ENCODE measurements around the gene TRIM59. TPM values are rescaled to one million over a fixed set of nuclear protein-coding genes. Genes with fewer than 3 reads are reported as not detected.
"Not testable (repeated sequence)": the region's sequence is repeated elsewhere in the genome, so short reads cannot be mapped to it uniquely, and the experiment has no call there.

TRIM59 gene
- total RNA-seq, 2 donors from 2014 or later = 32.7 to 33.1 TPM

- H3K27ac ChIP-seq (ENCODE audit: low read depth, low read length) = no peak overlapping the region
- peaks cover 18% of the 10 kb centered on the region for H3K4me1 Mint-ChIP-seq
- H3K27me3 Mint-ChIP-seq (ENCODE audit: insufficient read depth) = peaks cover 70% of the 10 kb centered on the region
- H3K4me1 ChIP-seq (ENCODE audit: control insufficient read depth, insufficient read depth, low read length) = peaks cover 9% of the 10 kb centered on the region
- H3K9me3 ChIP-seq (ENCODE audit: control insufficient read depth, low read length) = peaks cover 9% of the 10 kb centered on the region
- H3K27ac Mint-ChIP-seq = no peak overlapping the region
- H3K27me3 ChIP-seq (ENCODE audit: control insufficient read depth, insufficient read depth, low read length, poor library complexity, severe bottlenecking) = peaks cover 59% of the 10 kb centered on the region
- TF ChIP-seq CTCF (conservative IDR thresholded peaks at IDR 0.05) = no peak
- H3K4me3 ChIP-seq (ENCODE audit: low read length) = no peak overlapping the region
- H3K36me3 Mint-ChIP-seq (ENCODE audit: low read depth) = no peaks in the 10 kb centered on the region
- H3K9me3 Mint-ChIP-seq = peaks cover 12% of the 10 kb centered on the region
- H3K9ac ChIP-seq (ENCODE audit: extremely low read depth, low read length, poor library complexity, severe bottlenecking) = no peak overlapping the region
- no peak for DNase-seq
- no peak overlapping the region for H3K4me3 Mint-ChIP-seq
- WGBS, 2 experiments (ENCODE audit: insufficient coverage in 1 of 2, insufficient read length in 1 of 2) = 54 to 79% methylated on average over 3 of the region's 3 CpGs
- no peaks in the 10 kb centered on the region for H3K36me3 ChIP-seq (ENCODE audit: control insufficient read depth, insufficient read depth, low read length)
Observed at GRCh38 chr3:160455846-160456245, 6.3 kb upstream of the TRIM59 start.

DNA sequence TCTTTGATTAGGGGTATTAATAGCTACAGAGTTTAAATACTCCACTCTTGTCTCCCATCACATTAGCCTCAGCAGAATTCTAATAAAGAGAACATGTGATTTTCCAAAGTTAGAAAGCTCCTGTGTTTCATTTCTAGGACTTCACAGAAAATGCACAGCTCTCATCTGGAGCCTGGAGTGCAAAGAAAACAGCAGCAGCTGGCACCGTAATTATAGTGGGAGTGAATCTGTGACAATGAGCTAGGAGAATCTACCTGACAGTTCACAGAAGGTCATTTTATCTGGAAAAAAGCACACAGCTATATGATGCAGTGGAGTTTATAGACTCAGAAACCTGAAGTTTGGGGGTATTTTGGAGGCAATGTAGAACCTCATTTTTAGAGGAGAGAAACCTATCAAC, 5.4 kb upstream of the TRIM59 start:
- Histone ChIP-seq H3K9me3 (ENCODE audit: control insufficient read depth, low read length) (peaks cover 6% of the 10 kb centered on the region), H3K27me3 (ENCODE audit: control insufficient read depth, insufficient read depth, low read length, poor library complexity, severe bottlenecking) (peaks cover 65% of the 10 kb centered on the region), H3K4me3 (ENCODE audit: low read length) (no peak overlapping the region), H3K36me3 (ENCODE audit: control insufficient read depth, insufficient read depth, low read length) (no peaks in the 10 kb centered on the region), H3K4me1 (ENCODE audit: control insufficient read depth, insufficient read depth, low read length) (peaks cover 9% of the 10 kb centered on the region), H3K9ac (ENCODE audit: extremely low read depth, low read length, poor library complexity, severe bottlenecking) (no peak overlapping the region), H3K27ac (ENCODE audit: low read depth, low read length) (no peak overlapping the region)
- peaks cover 13% of the 10 kb centered on the region for H3K9me3 Mint-ChIP-seq
- no peak for DNase-seq
- no peak overlapping the region for H3K4me3 Mint-ChIP-seq
- WGBS, 2 experiments (ENCODE audit: insufficient coverage in 1 of 2, insufficient read length in 1 of 2) = 89 to 98% methylated on average over 1 of the region's 1 CpG
- TF ChIP-seq CTCF (conservative IDR thresholded peaks at IDR 0.05) = no peak
- H3K27me3 Mint-ChIP-seq (ENCODE audit: insufficient read depth) = peaks cover 76% of the 10 kb centered on the region
- H3K27ac Mint-ChIP-seq = no peak overlapping the region
- H3K4me1 Mint-ChIP-seq = peaks cover 18% of the 10 kb centered on the region
- no peaks in the 10 kb centered on the region for H3K36me3 Mint-ChIP-seq (ENCODE audit: low read depth)

DNA sequence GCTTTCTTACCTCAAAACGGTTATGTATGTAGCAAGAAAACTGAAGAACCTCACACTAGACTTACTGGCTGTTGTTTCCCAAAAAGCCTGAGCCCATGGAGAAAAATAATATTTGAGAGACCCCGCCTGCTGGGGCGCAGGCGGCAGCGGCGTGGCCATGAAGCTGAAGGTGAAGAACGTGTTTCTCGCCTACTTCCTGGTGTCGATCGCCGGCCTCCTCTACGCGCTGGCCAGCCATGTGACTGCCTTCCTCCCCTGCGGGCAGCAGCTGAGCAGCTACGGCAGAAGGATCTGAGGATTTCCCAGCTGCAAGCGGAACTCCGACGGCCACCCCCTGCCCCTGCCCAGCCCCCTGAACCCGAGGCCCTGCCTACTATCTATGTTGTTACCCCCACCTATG, 2.7 kb upstream of the TRIM59 start:
- not testable (repeated sequence) for H3K9me3 Mint-ChIP-seq

DNA sequence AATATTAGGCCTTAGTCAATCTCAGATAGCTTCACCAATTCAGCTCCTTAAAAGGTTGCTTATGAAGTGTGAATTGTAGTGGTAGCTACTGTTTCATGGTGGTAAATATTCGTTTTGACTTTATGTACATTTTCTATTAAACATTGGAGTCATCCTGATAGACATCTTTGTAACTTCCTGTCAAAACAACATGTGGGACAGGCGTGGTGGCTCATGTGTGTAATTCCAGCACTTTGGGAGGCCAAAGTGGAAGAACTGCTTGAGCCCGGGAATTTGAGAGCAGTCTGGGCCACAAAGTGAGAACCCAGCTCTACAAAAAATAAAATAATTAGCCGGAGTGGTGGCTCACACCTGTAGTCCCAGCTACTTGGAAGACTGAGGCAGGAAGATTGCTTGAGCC, 2.0 kb upstream of the TRIM59 start:
- no peak overlapping the region for H3K4me3 ChIP-seq (ENCODE audit: low read length)
- WGBS, 2 experiments (ENCODE audit: insufficient coverage in 1 of 2, insufficient read length in 1 of 2) = 90 to 94% methylated on average over 2 to 4 of the region's 4 CpGs
- H3K36me3 ChIP-seq (ENCODE audit: control insufficient read depth, insufficient read depth, low read length) = peaks cover 11% of the 10 kb centered on the region
- no peaks in the 10 kb centered on the region for H3K4me1 ChIP-seq (ENCODE audit: control insufficient read depth, insufficient read depth, low read length)
- peaks cover 32% of the 10 kb centered on the region for H3K27me3 ChIP-seq (ENCODE audit: control insufficient read depth, insufficient read depth, low read length, poor library complexity, severe bottlenecking)
- peaks cover 52% of the 10 kb centered on the region for H3K27me3 Mint-ChIP-seq (ENCODE audit: insufficient read depth)
- H3K36me3 Mint-ChIP-seq (ENCODE audit: low read depth) = peaks cover 4% of the 10 kb centered on the region
- no peaks in the 10 kb centered on the region for H3K9me3 ChIP-seq (ENCODE audit: control insufficient read depth, low read length)
- H3K27ac ChIP-seq (ENCODE audit: low read depth, low read length) = no peak overlapping the region
- no peak overlapping the region for H3K9ac ChIP-seq (ENCODE audit: extremely low read depth, low read length, poor library complexity, severe bottlenecking)
- peaks cover 3% of the 10 kb centered on the region for H3K9me3 Mint-ChIP-seq
- no peak overlapping the region for H3K27ac Mint-ChIP-seq
- no peak for TF ChIP-seq CTCF (conservative IDR thresholded peaks at IDR 0.05)
- DNase-seq = no peak
- H3K4me3 Mint-ChIP-seq = no peak overlapping the region
- H3K4me1 Mint-ChIP-seq = peaks cover 13% of the 10 kb centered on the region

More for the DNA sequence above, 2.7 kb upstream of the TRIM59 start:
- not testable (repeated sequence) for H3K4me3 Mint-ChIP-seq; H3K36me3 ChIP-seq (ENCODE audit: control insufficient read depth, insufficient read depth, low read length); H3K27ac Mint-ChIP-seq; H3K4me3 ChIP-seq (ENCODE audit: low read length); H3K4me1 ChIP-seq (ENCODE audit: control insufficient read depth, insufficient read depth, low read length); H3K9ac ChIP-seq (ENCODE audit: extremely low read depth, low read length, poor library complexity, severe bottlenecking); DNase-seq; H3K9me3 ChIP-seq (ENCODE audit: control insufficient read depth, low read length); H3K36me3 Mint-ChIP-seq (ENCODE audit: low read depth); H3K27ac ChIP-seq (ENCODE audit: low read depth, low read length)
- WGBS, 2 experiments (ENCODE audit: insufficient coverage in 1 of 2, insufficient read length in 1 of 2) = 90 to 92% methylated on average over 9 to 19 of the region's 19 CpGs
- peaks cover 13% of the 10 kb centered on the region for H3K4me1 Mint-ChIP-seq
- H3K27me3 ChIP-seq (ENCODE audit: control insufficient read depth, insufficient read depth, low read length, poor library complexity, severe bottlenecking) = peaks cover 38% of the 10 kb centered on the region
- peaks cover 57% of the 10 kb centered on the region for H3K27me3 Mint-ChIP-seq (ENCODE audit: insufficient read depth)

Data from endodermal cell (in vitro differentiated cells).